ENCODE data around the gene MT1M. TPM values are rescaled to one million over a fixed set of nuclear protein-coding genes. Genes with fewer than 3 reads are reported as not detected.
A peak's percentile ranks its signal among the peaks of the same experiment; 100 is the strongest.
"Not testable (repeated sequence)": the region's sequence is repeated elsewhere in the genome, so short reads cannot be mapped to it uniquely, and the experiment has no call there.

The MT1M gene
- polyA plus RNA-seq, 1 donor (not counting 4 experiments of a cell fraction or from before 2014, with no cell fraction given) = 0.20 TPM

DNA sequence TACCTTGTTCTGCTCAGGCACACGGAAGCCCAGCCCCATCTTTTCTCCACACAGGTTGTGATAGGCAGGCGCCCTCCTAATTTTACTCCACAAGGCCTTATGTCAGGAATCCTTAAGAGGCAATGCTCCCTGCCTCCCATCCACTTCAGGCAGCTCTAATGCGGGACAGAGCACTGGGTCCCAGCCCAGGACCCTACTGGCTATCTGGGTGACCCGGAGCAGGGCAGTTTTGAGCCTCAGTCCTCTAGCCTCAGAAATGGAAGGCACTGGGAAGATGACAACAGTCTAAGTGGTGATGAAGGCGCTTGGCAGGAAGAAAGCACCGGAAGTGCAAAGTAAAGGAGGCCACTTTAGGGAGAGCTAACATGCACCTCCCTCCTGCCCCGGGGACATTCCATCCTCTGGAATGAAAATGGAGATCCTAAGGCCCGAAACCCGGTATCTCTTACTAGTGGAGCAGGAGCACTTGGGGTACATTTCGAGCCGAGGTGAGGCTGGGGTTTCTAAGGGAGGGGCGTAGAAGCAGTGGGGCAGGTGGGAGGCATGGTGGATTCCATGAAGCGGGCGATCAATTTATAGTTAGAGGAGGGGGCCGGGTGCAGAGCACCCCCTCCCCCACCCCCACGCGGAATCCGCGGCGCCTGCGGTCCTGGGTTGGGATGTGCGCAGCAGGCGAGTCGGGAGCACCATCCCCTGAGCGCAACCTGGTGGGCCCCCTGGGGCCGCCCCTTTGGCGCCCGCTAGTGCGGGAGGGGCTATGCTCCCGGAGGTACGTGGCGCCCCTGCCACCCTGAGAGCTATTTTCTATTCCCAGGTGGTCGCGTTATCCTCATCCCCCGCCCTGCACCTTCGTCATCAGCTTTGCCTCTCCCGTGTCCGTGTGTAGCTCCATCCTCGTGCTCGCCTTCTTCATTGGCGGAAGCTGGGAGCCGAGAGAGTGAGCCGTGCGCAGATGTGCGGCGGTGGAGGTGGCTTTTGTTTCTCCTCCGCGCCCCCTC is 30.2 kb downstream of the MT1M start:
- DNase-seq (ENCODE audit: low read depth, low spot score) (no peak), FAIRE-seq (no peak)
- Histone ChIP-seq H4K20me1 (ENCODE audit: control insufficient read depth, extremely low read depth, insufficient read depth, low read length) (no peaks in the 10 kb centered on the region), H3K4me3 (ENCODE audit: control insufficient read depth in 2 of 3, extremely low read depth in 1 of 3, insufficient read depth in 2 of 3, low read depth in 1 of 3, low read length in 3 of 3) (no peak overlapping the region), H3K9me1 (ENCODE audit: control insufficient read depth, extremely low read depth, insufficient read depth, low read length) (no peaks in the 10 kb centered on the region), H3K36me3 (ENCODE audit: control insufficient read depth in 2 of 2, extremely low read depth in 1 of 2, insufficient read depth in 2 of 2, low read length in 2 of 2) (no peaks in the 10 kb centered on the region), H3K4me1 (ENCODE audit: control insufficient read depth, extremely low read depth, insufficient read depth, low read length) (peaks cover 6% of the 10 kb centered on the region), H3K9ac (ENCODE audit: control insufficient read depth, extremely low read depth, insufficient read depth, low read length) (no peak overlapping the region), H3K27me3 (ENCODE audit: control insufficient read depth, extremely low read depth, insufficient read depth, low read length) (peaks cover 34% of the 10 kb centered on the region), H3K79me2 (ENCODE audit: control insufficient read depth, insufficient read depth, low read length) (no peaks in the 10 kb centered on the region), H2AFZ (ENCODE audit: control insufficient read depth, low read length) (peak overlapping the region; percentile 8), H3K4me2 (ENCODE audit: control insufficient read depth, extremely low read depth, insufficient read depth, low read depth, low read length) (no peak overlapping the region), H3K9me3 (ENCODE audit: control insufficient read depth, low read depth, low read length) (no peaks in the 10 kb centered on the region), H3K27ac (ENCODE audit: control insufficient read depth, insufficient read depth, low read length) (no peak overlapping the region)
- dilution Hi-C loops (cut with MboI; ENCODE audit: extremely low pct_ligation_motif_present, low sequenced_read_pairs) = no loop called here
- TF ChIP-seq EZH2 (IDR thresholded peaks at IDR 0.05; ENCODE audit: low read length) = no peak
- TF ChIP-seq, protein P1, sequence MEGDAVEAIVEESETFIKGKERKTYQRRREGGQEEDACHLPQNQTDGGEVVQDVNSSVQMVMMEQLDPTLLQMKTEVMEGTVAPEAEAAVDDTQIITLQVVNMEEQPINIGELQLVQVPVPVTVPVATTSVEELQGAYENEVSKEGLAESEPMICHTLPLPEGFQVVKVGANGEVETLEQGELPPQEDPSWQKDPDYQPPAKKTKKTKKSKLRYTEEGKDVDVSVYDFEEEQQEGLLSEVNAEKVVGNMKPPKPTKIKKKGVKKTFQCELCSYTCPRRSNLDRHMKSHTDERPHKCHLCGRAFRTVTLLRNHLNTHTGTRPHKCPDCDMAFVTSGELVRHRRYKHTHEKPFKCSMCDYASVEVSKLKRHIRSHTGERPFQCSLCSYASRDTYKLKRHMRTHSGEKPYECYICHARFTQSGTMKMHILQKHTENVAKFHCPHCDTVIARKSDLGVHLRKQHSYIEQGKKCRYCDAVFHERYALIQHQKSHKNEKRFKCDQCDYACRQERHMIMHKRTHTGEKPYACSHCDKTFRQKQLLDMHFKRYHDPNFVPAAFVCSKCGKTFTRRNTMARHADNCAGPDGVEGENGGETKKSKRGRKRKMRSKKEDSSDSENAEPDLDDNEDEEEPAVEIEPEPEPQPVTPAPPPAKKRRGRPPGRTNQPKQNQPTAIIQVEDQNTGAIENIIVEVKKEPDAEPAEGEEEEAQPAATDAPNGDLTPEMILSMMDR (optimal IDR thresholded peaks at IDR 0.05 in 1 of 3, IDR thresholded peaks at IDR 0.05 in 1 of 3, conservative IDR thresholded peaks at IDR 0.05 in 1 of 3; ENCODE audit: extremely low read depth in 1 of 3, insufficient read depth in 2 of 3, low read length in 3 of 3) = no peak

GRCh38 chr16:56664506-56664905 is 32.0 kb downstream of the MT1M start:
- Histone ChIP-seq H3K36me3 (ENCODE audit: control insufficient read depth in 2 of 2, extremely low read depth in 1 of 2, insufficient read depth in 2 of 2, low read length in 2 of 2) (no peaks in the 10 kb centered on the region), H3K9me3 (ENCODE audit: control insufficient read depth, low read depth, low read length) (no peaks in the 10 kb centered on the region), H2AFZ (ENCODE audit: control insufficient read depth, low read length) (no peak overlapping the region), H3K79me2 (ENCODE audit: control insufficient read depth, insufficient read depth, low read length) (no peaks in the 10 kb centered on the region), H3K27me3 (ENCODE audit: control insufficient read depth, extremely low read depth, insufficient read depth, low read length) (peaks cover 43% of the 10 kb centered on the region), H3K27ac (ENCODE audit: control insufficient read depth, insufficient read depth, low read length) (no peak overlapping the region), H3K4me2 (ENCODE audit: control insufficient read depth, extremely low read depth, insufficient read depth, low read depth, low read length) (no peak overlapping the region), H3K9me1 (ENCODE audit: control insufficient read depth, extremely low read depth, insufficient read depth, low read length) (no peaks in the 10 kb centered on the region), H3K4me3 (ENCODE audit: control insufficient read depth in 2 of 3, extremely low read depth in 1 of 3, insufficient read depth in 2 of 3, low read depth in 1 of 3, low read length in 3 of 3) (no peak overlapping the region), H3K4me1 (ENCODE audit: control insufficient read depth, extremely low read depth, insufficient read depth, low read length) (peaks cover 14% of the 10 kb centered on the region), H4K20me1 (ENCODE audit: control insufficient read depth, extremely low read depth, insufficient read depth, low read length) (no peaks in the 10 kb centered on the region), H3K9ac (ENCODE audit: control insufficient read depth, extremely low read depth, insufficient read depth, low read length) (no peak overlapping the region)
- TF ChIP-seq EZH2 (IDR thresholded peaks at IDR 0.05; ENCODE audit: low read length) = no peak
- TF ChIP-seq, protein P1 (optimal IDR thresholded peaks at IDR 0.05 in 1 of 3, IDR thresholded peaks at IDR 0.05 in 1 of 3, conservative IDR thresholded peaks at IDR 0.05 in 1 of 3; ENCODE audit: extremely low read depth in 1 of 3, insufficient read depth in 2 of 3, low read length in 3 of 3) = no peak
- FAIRE-seq (no peak), DNase-seq (ENCODE audit: low read depth, low spot score) (no peak)
- dilution Hi-C loops (cut with MboI; ENCODE audit: extremely low pct_ligation_motif_present, low sequenced_read_pairs) = no loop called here

DNA sequence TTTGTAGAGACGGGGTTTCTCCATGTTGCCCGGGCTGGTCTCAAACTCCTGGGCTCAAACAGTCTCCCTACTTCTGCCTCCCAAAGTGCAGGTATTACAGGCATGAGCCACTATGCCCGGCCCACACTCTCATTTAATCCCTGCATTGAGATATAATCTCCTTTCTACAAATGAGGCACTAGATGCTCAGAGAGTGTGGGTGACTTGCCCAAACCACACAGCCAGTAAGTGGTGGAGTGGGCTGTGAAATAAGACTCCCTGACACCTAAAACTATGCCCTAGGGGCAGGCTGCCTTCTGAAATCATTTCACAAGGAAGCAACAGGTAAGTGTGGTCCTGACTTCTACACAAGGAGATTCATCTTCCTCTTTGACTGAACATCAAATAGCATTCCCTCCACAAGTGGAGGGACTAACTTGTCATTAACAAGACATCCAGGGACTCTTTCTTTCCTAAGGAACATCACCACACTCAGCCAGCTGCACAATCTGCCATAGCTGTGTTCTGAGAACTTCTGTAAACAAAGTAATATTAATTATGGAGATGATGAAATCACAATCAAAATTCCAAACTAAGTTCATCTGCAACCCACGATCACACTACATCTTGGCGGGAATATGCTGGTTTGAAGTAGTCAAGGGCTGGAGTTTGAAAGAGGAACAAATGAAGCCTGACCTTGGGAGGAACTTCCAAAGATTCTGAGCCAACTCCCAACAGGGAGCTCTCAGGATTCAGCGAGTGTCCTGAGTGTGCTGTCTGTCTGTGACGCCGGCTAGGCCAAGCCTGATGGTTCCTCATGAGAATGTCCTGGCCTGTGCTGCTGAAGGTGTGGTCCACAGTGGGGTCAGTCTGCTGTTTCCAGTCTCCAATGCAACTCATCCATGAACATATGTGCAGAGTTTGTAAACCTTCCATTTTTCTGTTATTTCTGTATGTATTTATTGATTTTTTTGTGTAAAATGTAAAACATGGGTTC is 33.1 kb downstream of the MT1M start:
- FAIRE-seq; H3K27ac ChIP-seq (ENCODE audit: control insufficient read depth, insufficient read depth, low read length); H2AFZ ChIP-seq (ENCODE audit: control insufficient read depth, low read length); H3K4me3 ChIP-seq (ENCODE audit: control insufficient read depth in 2 of 3, extremely low read depth in 1 of 3, insufficient read depth in 2 of 3, low read depth in 1 of 3, low read length in 3 of 3); H3K36me3 ChIP-seq (ENCODE audit: control insufficient read depth in 2 of 2, extremely low read depth in 1 of 2, insufficient read depth in 2 of 2, low read length in 2 of 2); H3K9ac ChIP-seq (ENCODE audit: control insufficient read depth, extremely low read depth, insufficient read depth, low read length); DNase-seq (ENCODE audit: low read depth, low spot score); H4K20me1 ChIP-seq (ENCODE audit: control insufficient read depth, extremely low read depth, insufficient read depth, low read length); H3K79me2 ChIP-seq (ENCODE audit: control insufficient read depth, insufficient read depth, low read length); dilution Hi-C loops (cut with MboI; ENCODE audit: extremely low pct_ligation_motif_present, low sequenced_read_pairs); H3K9me3 ChIP-seq (ENCODE audit: control insufficient read depth, low read depth, low read length); H3K4me2 ChIP-seq (ENCODE audit: control insufficient read depth, extremely low read depth, insufficient read depth, low read depth, low read length); H3K9me1 ChIP-seq (ENCODE audit: control insufficient read depth, extremely low read depth, insufficient read depth, low read length): not testable (repeated sequence)
- Histone ChIP-seq H3K4me1 (ENCODE audit: control insufficient read depth, extremely low read depth, insufficient read depth, low read length) (peaks cover 14% of the 10 kb centered on the region), H3K27me3 (ENCODE audit: control insufficient read depth, extremely low read depth, insufficient read depth, low read length) (peaks cover 48% of the 10 kb centered on the region)
